CD4-positive, alpha-beta T cell treated with Interleukin-21 for 1 hour (primary cell): Measurements from ENCODE around the gene SMAGP.
"Not testable (repeated sequence)": the region's sequence is repeated elsewhere in the genome, so short reads cannot be mapped to it uniquely, and the experiment has no call there.

ENCODE experiments used
- DNase-seq: peaks from one replicate; pipeline ENCODE4 v3.0.0-alpha.2; 2020

The SMAGP gene

DNA sequence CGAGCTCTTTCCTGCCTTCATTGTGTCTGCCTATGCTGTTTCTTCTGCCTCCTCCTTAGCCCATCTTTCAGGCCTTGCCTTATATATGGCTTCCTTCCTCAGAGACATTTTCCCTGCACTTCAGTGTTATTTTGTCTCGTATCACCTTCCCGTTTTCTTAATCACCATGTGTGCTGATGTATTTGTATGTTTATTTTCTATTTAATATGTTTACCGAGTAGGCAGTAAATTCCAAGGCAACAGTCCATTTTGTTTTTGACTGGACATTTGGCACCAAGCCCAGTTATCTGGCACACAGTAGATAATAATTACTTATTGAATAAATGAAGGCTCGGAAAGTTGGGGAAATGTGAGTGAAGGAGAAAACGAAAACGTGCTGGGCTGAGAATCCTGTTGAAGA is 47.8 kb downstream of the SMAGP start:
- no peak for DNase-seq

DNA sequence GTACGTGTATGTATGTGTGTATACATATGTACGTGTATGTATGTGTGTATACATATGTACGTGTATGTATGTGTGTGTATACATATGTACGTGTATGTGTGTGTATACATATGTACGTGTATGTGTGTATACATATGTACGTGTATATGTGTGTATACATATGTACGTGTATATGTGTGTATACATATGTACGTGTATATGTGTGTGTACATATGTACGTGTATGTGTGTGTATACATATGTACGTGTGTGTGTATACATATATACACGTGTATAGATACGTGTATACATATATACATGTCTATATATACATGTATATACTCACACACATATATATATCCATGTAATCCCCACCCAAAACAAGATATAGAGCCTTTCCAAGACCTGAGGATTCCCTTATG is 50.4 kb downstream of the SMAGP start:
- not testable (repeated sequence) for DNase-seq

DNA sequence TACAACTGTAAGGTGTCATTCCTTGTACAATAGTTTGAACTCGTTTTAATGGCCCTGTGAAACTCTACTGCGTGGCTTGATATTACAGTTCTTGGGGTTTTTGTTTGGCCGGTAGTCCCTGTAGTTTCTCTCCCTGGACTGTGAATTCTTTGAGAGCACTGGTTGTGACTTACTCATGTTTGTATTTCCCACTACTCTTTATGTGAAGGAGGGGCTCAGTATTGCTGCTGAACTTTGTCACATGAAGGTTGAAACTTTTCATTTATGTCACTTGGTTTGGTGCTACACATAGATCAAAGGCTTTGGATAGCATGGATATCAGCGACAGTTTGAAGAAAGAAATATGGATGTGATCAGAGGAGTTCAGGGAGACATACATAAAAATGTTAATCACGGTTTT is 50.9 kb downstream of the SMAGP start:
- DNase-seq, result no peak

DNA sequence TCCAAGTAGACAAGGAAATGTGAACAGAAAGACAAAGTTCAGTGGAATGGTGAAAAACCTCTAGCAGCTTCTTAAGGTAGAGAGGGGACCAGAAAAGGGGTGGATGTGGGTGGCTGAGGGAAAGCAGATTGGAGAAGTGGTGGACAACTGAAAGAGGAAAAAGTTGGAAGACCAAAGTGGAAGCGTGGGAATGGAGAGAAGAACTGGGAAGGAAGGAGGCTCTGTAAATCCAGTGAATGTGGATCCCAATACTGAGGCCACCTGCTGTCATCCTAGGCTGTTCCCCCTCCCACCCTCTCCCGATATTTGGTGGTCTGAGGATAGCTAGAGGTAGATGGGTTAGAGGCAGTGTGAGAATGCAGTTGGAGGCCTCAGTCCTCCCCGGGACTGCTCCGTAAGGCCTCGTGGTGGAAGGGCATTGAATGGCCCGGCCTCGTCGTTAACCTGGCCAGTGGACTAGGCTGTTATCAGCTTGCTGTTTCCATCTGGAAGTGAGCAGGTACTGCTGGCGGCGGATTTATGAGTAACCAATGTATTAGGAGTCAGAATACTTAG is 51.5 kb downstream of the SMAGP start:
- DNase-seq, result no peak

DNA sequence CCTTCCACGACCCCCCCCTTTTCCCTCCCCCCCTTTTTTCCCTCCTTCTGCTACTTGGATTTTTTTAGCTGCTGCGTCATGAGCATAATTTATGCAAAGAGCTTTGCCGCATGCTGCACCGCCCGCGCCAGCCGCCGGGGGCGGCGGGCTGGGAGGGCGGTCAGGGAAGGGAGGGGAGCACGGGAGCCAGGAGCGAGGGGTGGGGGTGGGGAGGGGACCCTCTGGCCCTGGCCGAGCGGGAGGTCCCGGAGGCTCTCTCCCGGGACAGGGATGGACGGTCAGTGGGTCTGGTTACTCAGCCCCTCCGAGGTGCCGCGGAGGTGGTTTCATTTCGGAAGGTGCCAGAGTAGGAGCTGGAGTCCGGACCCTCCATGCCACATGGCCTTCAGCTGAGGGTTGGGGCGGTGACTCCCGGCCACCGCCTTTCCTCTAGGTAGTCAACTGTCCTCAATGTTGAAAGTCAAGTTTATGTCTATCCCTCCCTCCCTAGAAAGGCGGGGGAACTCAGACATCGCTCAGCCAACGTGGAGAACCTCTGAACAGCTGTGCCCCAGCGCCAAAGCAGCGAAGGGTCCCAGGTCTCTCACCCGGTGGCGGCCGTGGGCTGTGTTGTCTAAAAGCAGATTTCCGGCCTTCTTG is 52.1 kb downstream of the SMAGP start, which contains the start of gene POU6F1:
POU6F1 (minus strand) TSS at position 95 of the 639 bp plus-strand sequence. CDS start 11,226 bp downstream, outside the sequence.
- DNase-seq, result peak; percentile 84

DNA sequence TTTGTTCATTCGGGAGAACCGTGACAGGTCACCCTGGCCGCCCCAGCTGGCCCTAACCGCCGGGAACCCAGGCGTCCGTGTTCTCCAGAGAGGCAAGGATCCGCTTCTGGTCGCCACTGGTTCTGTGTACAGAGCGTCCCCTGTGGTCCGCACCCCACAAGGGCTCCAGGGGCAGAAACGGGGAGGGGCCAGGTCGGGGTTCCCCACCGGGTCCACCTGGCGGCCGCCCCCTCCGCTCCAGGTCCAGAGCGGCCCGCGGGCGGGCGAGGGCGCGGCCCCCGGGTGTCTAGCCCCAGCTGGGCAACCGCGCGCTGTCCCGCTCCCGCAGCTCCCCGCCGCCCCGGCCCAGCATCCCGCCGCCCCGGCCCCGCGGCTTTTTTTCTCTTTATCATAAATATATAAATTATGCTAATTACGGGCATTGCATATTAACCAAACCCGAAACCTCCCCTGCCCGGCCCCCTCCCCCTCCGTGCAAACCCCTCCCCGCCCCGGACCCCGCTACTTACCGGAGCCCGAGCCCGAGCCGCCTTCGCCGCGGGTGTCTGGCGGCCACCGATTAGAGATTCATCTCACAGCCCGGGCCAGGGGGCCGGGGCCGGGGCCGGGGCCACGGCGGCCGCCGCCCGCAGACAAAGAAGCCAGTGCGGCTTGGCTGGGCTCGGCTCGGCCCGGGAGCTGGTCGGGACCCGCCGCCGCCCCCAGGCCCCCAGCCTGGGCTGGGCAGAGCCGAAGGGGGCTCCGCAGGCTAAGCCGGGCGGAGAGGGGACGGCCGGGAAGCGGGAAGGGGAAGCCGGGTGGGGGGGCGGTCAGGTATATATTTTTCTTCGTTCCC is 52.9 kb downstream of the SMAGP start:
- DNase-seq, result peak; percentile 70

DNA sequence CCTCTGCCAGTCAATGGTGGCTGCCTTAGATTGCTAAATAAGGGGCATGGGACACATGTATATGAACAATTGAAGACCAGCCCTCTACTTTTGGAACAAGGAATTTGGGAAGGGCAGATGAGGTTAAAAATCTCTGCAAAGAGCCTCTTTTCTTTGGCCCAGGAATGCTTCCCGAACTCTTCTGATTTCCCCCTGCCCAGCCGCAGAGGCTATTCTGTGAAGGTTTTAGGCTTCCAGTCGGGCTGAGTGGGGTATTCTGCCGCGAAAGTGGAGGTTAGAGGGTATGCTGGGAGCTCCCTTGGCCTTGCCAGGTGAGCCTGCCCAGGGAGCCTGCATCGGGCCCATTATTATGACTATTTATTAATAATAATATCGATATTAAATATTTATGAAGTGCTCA is 53.6 kb downstream of the SMAGP start:
- DNase-seq, result no peak

DNA sequence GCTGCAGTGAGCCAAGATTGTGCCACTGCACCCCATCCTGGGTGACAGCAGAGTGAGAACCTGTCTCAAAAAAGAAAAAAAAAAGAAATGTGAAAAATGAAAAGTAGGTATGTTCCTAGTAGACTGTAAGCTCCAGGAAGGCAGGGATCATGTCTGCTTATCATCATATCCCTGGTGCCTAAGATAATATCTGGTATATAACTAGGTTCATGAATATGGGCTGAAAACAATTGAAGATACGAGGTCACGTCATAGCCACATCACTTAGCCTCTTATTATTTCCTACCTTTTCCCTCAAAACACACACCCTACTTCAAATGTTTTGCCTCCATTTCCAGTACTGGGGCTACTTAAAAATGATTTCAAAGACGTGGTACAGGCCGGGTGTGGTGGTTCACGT is 55.3 kb downstream of the SMAGP start:
- DNase-seq, result no peak

DNA sequence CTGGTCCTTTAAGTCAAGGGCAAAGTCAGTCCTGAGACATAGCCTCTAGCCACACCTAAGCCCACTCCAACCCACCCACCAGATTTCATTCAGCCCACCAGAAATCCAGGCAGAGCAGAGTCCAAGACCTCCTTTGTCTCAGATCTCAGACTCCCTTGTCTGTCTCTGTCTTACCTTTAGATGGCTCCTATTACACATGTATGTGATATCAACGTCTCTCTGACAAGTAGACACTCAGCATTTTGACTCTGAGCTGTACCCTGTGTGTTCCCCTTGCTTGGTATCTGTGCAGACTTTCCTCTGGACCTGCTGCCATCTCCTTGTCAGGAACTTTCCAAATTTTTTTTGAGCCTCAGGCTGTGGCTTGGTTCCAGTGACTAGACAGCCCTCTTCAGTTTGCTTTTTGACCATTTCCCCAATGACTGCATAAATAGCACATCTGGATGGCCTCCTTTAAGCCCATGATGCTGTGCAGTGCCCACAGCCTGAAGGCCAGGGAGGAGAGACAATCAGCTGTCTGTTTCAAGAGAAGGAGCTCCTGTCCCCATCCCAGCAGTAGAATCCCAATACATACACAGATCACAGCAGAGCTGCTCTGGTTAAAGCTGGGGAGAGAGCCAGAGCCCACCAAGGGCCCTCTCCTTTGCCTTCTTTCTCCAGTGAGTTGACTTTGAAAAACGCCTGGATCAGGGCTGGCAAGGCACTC is 59.4 kb downstream of the SMAGP start:
- DNase-seq, result no peak

DNA sequence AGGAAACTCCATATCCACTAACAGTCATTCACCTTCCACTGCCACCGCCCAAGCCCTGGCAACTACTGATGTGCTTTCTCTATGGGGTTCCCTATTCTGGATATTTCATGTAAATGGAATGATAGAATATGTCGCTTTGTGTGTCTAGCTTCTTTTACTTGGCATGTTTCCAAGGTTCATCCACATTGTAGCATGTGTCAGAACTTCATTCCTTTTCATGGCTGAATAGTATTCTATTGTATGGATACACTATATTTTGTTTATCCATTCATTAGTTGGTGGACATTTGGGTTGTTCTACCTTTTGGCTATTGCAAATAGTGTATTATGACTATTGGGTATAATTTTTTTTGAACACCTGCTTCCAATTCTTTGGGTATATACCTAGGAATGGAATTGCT is 61.0 kb downstream of the SMAGP start:
- DNase-seq, result no peak

DNA sequence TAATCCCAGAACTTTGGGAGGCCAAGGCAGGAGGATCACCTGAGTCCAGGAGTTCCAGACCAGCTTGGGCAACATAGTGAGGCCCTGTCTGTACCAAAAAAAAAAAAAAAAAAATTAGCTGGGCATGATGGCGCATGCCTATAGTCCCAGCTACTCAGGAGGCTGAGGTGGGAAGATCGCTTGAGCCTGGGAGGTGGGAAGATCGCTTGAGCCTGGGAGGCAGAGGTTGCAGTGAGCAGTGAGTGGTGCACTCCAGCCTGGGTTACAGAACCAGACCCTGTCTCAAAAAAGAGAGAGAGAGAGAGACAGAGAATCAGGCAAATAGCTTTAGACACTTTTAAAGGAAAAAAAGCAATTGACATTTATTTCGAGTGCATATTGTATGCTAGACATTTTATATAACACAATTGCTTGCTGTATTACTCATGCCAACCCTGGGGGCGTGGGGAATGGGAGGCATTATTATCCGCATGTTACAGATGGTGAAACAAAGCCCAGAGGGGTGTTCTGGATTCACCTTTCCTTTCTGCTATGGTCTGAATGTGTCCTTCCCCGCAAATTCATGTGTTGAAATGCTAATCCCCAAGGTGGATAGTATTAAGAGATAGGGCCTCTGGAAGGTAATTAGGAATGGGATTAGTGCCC is 62.1 kb downstream of the SMAGP start:
- no peak for DNase-seq

DNA sequence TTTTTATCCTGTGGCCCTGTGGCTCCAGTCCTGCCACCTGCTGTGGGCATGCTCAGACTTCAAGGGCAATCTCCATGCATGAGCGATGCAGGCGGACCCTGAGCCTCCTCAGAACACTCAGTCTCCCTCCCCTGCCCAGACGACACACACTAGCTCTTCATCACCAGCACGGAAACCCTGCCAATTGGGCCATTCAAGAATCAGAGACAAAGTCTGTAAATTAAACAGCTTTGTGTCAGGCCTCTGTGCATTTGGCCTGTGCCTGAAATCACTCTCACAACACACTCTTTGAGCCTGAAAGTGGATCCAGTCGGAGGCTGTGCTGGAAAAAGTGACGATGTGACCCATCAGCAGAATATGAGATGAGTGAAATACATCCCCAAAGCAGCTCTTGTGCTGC is 64.9 kb downstream of the SMAGP start:
- DNase-seq, result no peak

DNA sequence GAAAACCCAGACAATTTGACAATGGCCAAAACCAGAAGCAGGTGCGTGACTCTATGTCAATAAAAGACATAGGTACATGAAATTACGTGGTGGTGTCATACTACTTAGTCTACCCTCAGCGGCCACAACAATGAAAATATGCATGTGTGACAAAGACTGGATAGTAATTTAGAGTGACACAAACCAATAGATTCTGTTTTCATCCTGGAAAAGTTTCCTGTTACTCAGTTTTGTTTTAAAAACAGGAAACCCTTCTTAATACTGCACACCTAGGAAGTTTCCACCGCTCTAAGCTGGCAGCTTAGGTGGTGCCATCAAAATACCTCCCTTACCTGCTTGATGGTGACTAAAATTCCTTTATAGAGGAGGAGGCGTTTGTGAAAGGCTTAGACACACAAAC is 67.5 kb downstream of the SMAGP start:
- no peak for DNase-seq

DNA sequence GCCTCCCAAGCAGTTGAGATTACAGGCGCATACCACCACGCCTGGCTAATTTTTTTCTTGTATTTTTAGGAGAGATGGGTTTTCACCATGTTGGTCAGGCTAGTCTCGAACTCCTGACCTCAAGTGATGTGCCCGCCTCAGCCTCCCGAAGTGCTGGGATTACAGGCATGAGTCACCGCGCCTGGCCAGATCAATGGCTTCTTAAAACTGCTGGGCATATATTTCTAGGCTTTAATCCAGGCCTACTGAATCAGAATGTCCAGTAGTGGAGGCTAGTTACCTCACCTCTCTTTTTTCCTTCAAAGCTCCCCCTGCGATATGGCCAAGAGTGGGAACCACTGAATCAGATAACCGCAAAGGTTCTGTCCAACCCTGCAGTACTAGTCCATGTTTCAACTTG is 69.4 kb downstream of the SMAGP start:
- no peak for DNase-seq

DNA sequence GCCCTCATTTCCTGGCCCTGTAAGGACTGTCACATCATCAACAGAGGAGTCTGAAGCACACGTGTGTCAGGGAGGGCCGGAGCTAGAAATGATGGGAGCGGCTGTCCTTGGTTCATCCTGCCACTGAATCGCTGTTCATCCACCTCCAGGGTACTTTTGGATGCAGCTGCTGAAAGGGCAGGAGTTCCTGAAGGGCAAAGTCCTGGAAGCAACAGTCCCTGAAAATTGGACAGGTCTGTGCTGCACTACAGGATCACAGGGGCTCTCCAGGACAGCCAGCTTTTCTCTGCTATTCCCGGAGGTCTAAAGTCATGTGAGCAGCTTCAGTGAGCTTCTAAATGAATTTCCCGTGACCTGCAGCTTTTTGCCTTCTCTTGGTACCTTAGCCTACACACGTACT is 70.1 kb downstream of the SMAGP start:
- no peak for DNase-seq

DNA sequence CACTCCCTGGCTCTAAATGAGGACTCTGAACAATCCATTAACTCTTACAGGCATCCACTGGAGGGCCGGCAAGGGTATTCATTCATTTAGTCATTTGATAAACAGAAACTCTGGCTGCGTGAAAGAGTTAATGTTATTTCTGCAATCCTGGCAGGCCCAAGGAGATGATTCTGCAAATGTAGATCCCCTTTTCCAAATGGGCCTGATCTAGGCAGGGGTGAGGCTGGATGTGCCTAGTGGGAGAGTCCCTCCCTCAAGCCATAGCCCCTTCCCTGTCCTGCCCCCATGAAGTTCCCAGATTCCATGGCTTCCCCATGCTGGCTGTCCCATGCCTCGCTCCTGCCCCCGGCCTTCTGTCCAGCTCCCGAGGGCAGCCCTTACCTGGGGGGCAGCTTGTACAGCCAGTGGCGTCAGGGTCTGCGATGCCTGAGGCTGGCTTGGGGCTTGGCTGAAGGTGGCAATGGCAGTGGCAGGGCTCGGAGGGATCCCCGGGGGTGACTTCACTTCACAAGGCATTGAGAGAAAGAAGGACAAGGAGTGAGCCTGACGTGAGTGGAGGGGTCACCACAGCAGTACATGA is 70.8 kb downstream of the SMAGP start:
- no peak for DNase-seq

DNA sequence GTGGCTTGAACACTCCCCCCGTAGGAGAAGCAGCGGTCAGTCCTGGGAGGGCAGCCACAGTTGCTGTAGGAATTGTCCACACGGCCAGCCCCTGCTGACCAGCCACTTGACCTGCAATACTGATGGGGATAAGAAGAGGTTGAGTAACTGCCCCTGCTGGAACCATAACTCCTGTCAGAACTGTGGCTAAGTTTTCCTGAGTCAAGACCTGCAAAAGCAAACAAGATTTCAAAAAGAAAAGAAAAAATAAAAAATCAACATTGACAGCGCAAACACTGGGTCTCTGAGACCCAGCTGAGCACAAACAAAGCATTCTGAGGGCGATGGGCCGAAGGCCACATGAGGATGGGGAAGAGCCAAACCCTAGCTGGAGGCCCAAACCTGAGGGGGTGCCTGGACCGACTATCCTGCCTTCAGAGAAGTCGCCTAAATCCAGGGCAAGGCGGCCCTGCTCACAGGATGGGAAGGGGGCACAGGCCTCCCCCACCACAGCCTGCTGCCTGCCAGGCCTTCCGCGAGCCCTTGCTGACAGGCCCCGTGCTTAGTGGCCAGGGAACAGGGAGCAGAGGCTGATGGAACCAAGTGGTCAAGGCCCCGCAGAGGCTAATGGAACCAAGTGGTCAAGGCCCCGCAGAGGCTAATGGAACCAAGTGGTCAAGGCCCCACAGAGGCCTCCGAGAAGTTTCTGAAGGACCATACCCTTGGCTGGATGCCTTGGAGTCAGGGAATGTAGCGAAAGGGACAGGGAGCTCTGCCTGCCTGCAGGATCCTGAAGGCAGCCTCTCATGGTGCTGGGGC is 71.4 kb downstream of the SMAGP start:
- DNase-seq, result no peak

DNA sequence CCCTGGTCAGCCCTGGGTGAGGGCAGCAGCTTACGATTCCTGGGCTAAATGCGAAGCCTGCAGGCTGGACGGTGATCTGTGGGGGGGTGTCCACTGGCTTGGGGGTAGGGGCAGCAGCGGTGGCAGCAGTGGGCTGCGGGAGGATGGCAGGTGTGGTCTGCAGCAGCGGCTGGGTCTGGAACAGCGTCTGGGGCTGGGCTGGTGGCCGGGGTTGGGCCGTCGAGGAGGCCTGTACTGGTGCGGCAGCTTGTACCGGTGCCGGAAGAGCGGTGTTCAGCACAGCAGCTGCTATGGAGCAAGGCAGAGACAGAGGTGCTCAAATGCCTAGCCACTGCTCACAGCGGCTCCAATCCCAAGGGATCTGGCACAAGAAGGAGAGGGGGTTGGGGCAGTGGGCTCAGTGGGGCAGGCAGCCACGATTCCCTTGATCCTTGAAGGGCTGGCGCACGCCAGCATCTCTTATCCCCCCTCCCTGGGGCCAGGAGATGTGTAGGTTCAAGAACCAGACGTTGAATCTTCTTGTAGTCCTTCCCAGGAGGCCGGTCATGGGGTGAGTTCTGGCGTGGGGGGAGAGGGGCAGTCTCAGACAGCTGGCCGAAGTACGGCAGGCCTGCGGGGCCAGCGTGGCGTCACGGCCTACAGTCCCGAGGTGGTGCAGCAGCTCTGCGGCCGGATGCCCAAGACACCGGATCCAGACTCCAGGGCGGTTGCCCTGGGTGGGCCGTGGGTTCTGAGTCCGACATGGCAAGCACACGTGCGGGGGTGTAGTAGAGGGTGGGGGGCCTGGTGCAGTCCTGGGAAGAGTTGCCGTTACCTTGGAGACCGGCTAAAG is 72.3 kb downstream of the SMAGP start:
- DNase-seq, result no peak

DNA sequence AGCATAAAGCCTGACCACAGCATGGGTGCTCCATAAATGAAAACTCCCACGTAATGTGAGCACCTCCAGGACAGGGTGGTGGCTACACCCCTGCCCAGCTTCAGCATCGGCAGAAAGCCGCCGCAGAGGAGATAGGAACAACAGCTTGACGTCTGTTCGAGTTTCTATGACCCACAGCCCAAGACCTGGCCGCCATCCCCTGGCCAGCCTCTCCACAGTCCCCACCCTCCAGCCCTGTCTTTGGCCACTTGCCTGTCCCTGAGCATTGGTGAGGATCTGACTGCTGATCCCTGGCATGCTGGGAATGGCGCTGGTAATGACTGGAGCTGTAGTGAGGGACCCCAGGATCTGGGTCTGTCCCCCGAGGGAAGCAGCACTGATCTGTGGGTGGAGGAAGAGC is 73.7 kb downstream of the SMAGP start:
- DNase-seq, result no peak

DNA sequence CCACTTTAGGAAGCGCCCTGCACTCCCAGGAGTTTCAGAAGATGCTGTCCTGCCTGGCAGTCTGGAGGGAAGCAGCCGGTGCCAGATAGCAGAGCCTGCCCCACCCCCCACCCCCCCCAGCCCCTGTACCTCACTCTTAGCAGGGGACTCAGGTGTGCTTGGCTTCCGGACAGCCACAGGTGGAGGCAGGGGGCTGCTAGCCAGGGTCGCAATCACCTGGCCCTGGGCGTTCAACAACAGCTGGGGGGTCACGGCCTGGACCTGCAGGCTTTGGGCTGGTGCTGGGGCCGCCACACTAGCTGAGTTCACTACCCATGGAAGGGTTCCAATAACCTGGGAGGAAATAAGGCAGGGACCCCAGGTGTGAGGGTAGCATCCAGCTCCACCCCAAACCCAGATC is 74.4 kb downstream of the SMAGP start:
- no peak for DNase-seq
